PC-3 (cell line): Measurements from ENCODE around the gene DNER. TPM values are rescaled to one million over a fixed set of nuclear protein-coding genes. Genes with fewer than 3 reads are reported as not detected.

Experiments used
- ATAC-seq: fragments of 200-7000 bp; cut with Tn5 transposase; 2 replicates; pipeline ENCODE4 v1.9.1; 2020; ENCODE audit warnings: mild to moderate bottlenecking, moderate library complexity
- BruUV-seq: library from RNA; stranded (reverse); fragments of 400-500 nt; replicated peaks from 2 replicates; lab custom pipeline; 2021; lab: Mats Ljungman, UMichigan
- CTCF ChIA-PET: fragments of 300-600 bp; sonication (Branson Sonifier 250); formaldehyde crosslinking; loops from one replicate; lab custom pipeline; 2022; ENCODE audit warnings: antibody characterized with exemption; lab: Charles Lee
- POLR2A ChIA-PET: fragments of 300-600 bp; sonication (Branson Sonifier 250); formaldehyde crosslinking; loops from one replicate; lab custom pipeline; 2022; ENCODE audit warnings: antibody characterized with exemption; ENCODE audit not compliant: unreplicated experiment; lab: Charles Lee
- DNase-seq: peaks from one replicate; pipeline ENCODE4 v3.0.0-alpha.2; 2015
- H2AFZ ChIP-seq: fragments of 300-600 bp; sonication (generic); 2 replicates; pipeline ENCODE4 v1.6.0; 2016; ENCODE audit warnings: antibody characterized with exemption, low read length
- H3F3A ChIP-seq: fragments of 300-600 bp; sonication (generic); one replicate; pipeline ENCODE4 v1.6.0; 2017; ENCODE audit warnings: antibody characterized with exemption, low read length, control low read depth, mild to moderate bottlenecking; ENCODE audit not compliant: unreplicated experiment
- H3K27ac ChIP-seq: fragments of 300-600 bp; sonication (generic); 2 replicates; pipeline ENCODE4 v1.5.1; 2016; ENCODE audit warnings: mild to moderate bottlenecking, low read length
- H3K27me3 ChIP-seq: fragments of 300-600 bp; sonication (generic); 2 replicates; pipeline ENCODE4 v1.6.1; 2016; ENCODE audit warnings: low read length, mixed read lengths
- H3K36me3 ChIP-seq: fragments of 300-600 bp; sonication (generic); 2 replicates; pipeline ENCODE4 v1.6.1; 2016; ENCODE audit warnings: low read depth, mixed run types, low read length, mixed read lengths
- H3K4me1 ChIP-seq: fragments of 300-600 bp; sonication (generic); 2 replicates; pipeline ENCODE4 v1.5.1; 2016; ENCODE audit warnings: low read length; ENCODE audit not compliant: insufficient read depth
- H3K4me2 ChIP-seq: fragments of 300-600 bp; sonication (generic); 2 replicates; pipeline ENCODE4 v1.6.0; 2016; ENCODE audit warnings: low read length
- H3K4me3 ChIP-seq: fragments of 300-600 bp; sonication (generic); 2 replicates; pipeline ENCODE4 v1.5.1; 2016; ENCODE audit warnings: mild to moderate bottlenecking, low read length, mixed read lengths
- H3K79me2 ChIP-seq: fragments of 300-600 bp; sonication (generic); 2 replicates; pipeline ENCODE4 v1.6.1; 2017; ENCODE audit warnings: low read length, mixed read lengths
- H3K9ac ChIP-seq: fragments of 300-600 bp; sonication (generic); 2 replicates; pipeline ENCODE4 v1.6.0; 2016; ENCODE audit warnings: mild to moderate bottlenecking, low read length
- H3K9me2 ChIP-seq: fragments of 300-600 bp; sonication (generic); replicated peaks from 2 replicates; pipeline ENCODE4 v1.6.1; 2016; ENCODE audit warnings: mixed run types, low read length, mixed read lengths
- H3K9me3 ChIP-seq: fragments of 300-600 bp; sonication (generic); 2 replicates; pipeline ENCODE4 v1.6.1; 2016; ENCODE audit warnings: low read length, mixed read lengths
- H4K20me1 ChIP-seq: fragments of 300-600 bp; sonication (generic); 2 replicates; pipeline ENCODE4 v1.6.1; 2016; ENCODE audit warnings: low read length, mixed read lengths
- CTCF ChIP-seq: fragments of 300-600 bp; sonication (generic); conservative IDR thresholded peaks from 2 replicates; pipeline ENCODE4 v1.5.1; 2017; ENCODE audit warnings: antibody characterized with exemption, low read depth, mild to moderate bottlenecking, low read length
- EZH2 ChIP-seq: fragments of 300-600 bp; sonication (generic); IDR thresholded peaks from one replicate; pipeline ENCODE4 v1.6.1; 2017; ENCODE audit warnings: antibody characterized with exemption, mild to moderate bottlenecking, low read length; ENCODE audit not compliant: unreplicated experiment
- EZH2phosphoT487 ChIP-seq: fragments of 300-600 bp; sonication (generic); IDR thresholded peaks from 2 replicates; pipeline ENCODE4 v1.6.1; 2018; ENCODE audit warnings: mild to moderate bottlenecking, antibody characterized with exemption, low read length, borderline replicate concordance
- intact Hi-C: fragments of 100-400 bp; cut with micrococcal nuclease; formaldehyde crosslinking; loops from 2 replicates; pipeline ENCODE4 v1.9.0; 2023
- total RNA-seq: library from RNA; depleted of rRNA; stranded (reverse); fragments of >200 nt; gene quantifications from 2 replicates; pipeline ENCODE4 v1.2.3, GENCODE V29; 2014

Gene DNER
- total RNA-seq, 1 experiment from 2014 or later = 1.1 TPM

- H3F3A ChIP-seq = no peaks in the 10 kb centered on the region
- H3K9me3 ChIP-seq = no peaks in the 10 kb centered on the region
- peak overlapping the region; percentile 54 for H3K27ac ChIP-seq
- no TSS peak for BruUV-seq
- H3K9ac ChIP-seq = no peak overlapping the region
- ATAC-seq (peak; percentile 96), DNase-seq (peak; percentile 71)
- intact Hi-C loops = loop anchor here (5.0 kb wide), 1 partner anchor 75 kb away; no protein-coding TSS in a partner anchor
- TF ChIP-seq CTCF (no peak), EZH2 (no peak), EZH2phosphoT487 (no peak)
- H3K4me2 ChIP-seq = peak overlapping the region; percentile 18
- no peak overlapping the region for H3K4me3 ChIP-seq
- ChIA-PET POLR2A (no interaction called here), CTCF (no interaction called here)
- H2AFZ ChIP-seq = no peak overlapping the region
- no peaks in the 10 kb centered on the region for H3K9me2 ChIP-seq
- H3K36me3 ChIP-seq = no peaks in the 10 kb centered on the region
- H4K20me1 ChIP-seq = no peaks in the 10 kb centered on the region
- H3K79me2 ChIP-seq = no peaks in the 10 kb centered on the region
- no peaks in the 10 kb centered on the region for H3K27me3 ChIP-seq
- peaks cover 12% of the 10 kb centered on the region for H3K4me1 ChIP-seq
Measured at GRCh38 chr2:229642371-229642770, 72.0 kb downstream of the DNER start.

GRCh38 chr2:229641676-229642075, 72.7 kb downstream of the DNER start:
- no peak for ATAC-seq
- intact Hi-C loops = loop anchor here (5.0 kb wide), 1 partner anchor 76 kb away; no protein-coding TSS in a partner anchor

More at GRCh38 chr2:229641676-229642075, 72.7 kb downstream of the DNER start:
- Histone ChIP-seq H3K36me3 (no peaks in the 10 kb centered on the region), H3K9ac (no peak overlapping the region), H3K4me2 (no peak overlapping the region), H3K79me2 (no peaks in the 10 kb centered on the region), H2AFZ (no peak overlapping the region), H3K9me2 (no peaks in the 10 kb centered on the region), H3K27me3 (no peaks in the 10 kb centered on the region), H3F3A (no peaks in the 10 kb centered on the region), H3K4me3 (no peak overlapping the region), H4K20me1 (no peaks in the 10 kb centered on the region), H3K4me1 (peaks cover 12% of the 10 kb centered on the region), H3K9me3 (no peaks in the 10 kb centered on the region), H3K27ac (no peak overlapping the region)
- no TSS peak for BruUV-seq
- CTCF ChIA-PET = interaction anchor here (0.7 kb wide), 1 partner anchor 9 kb away, joined by 3 read pairs; no protein-coding TSS in a partner anchor
- TF ChIP-seq EZH2phosphoT487 (no peak), CTCF (peak; percentile 54)
- POLR2A ChIA-PET = no interaction called here
- no peak for DNase-seq
